Neuron (in vitro differentiated cells): Measurements from ENCODE around the gene C1S.

Experiments
- H2AFZ ChIP-seq: one replicate; pipeline ENCODE4 v1.6.1; 2013; ENCODE audit warnings: low read depth, mild to moderate bottlenecking, inconsistent platforms, low read length, moderate library complexity
- H3K27me3 ChIP-seq: one replicate; pipeline ENCODE4 v1.6.1; 2013; ENCODE audit warnings: low read length; ENCODE audit not compliant: insufficient read depth
- H3K36me3 ChIP-seq: one replicate; pipeline ENCODE4 v1.6.1; 2013; ENCODE audit warnings: low read length; ENCODE audit not compliant: insufficient read depth
- H3K4me1 ChIP-seq: one replicate; pipeline ENCODE4 v1.6.1; 2013; ENCODE audit warnings: low read length; ENCODE audit not compliant: insufficient read depth
- H3K4me3 ChIP-seq: 2 replicates; pipeline ENCODE4 v1.5.1; 2013; ENCODE audit warnings: mild to moderate bottlenecking, low read length, moderate library complexity
- H3K9me3 ChIP-seq: one replicate; pipeline ENCODE4 v1.6.1; 2013; ENCODE audit warnings: low read length

C1S gene

DNA sequence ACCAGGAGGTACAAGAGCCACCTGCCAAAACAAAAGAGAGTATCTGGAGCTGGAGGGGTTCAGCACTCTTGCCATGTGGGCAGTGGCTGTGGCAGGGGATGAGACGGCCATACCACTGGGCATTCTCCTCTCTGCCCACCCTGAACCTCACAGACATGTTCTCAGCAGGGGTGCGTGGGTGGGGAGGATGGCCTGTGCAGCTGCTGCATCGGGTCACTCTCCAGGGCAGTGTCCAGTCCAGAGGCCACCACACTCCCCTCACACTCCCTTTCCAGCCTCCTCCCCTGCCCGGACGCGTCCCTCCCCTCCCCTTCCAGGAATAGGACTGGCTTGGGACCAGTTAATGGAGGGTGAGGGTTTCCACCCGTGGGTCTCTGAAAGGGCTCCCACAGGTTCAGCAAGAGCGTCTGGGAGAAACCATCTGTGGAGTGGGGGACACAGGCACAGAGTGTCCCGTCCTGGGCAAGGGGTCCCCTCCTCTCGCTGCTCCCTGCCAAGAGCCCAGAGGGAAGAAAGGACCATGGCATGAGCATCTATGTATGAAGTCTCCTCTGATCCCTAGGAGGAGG lies 31.2 kb downstream of the C1S start:
- Histone ChIP-seq H3K4me3 (no peak overlapping the region), H3K9me3 (no peaks in the 10 kb centered on the region), H3K27me3 (no peaks in the 10 kb centered on the region), H3K4me1 (peaks cover 9% of the 10 kb centered on the region), H2AFZ (no peak overlapping the region), H3K36me3 (no peaks in the 10 kb centered on the region)

DNA sequence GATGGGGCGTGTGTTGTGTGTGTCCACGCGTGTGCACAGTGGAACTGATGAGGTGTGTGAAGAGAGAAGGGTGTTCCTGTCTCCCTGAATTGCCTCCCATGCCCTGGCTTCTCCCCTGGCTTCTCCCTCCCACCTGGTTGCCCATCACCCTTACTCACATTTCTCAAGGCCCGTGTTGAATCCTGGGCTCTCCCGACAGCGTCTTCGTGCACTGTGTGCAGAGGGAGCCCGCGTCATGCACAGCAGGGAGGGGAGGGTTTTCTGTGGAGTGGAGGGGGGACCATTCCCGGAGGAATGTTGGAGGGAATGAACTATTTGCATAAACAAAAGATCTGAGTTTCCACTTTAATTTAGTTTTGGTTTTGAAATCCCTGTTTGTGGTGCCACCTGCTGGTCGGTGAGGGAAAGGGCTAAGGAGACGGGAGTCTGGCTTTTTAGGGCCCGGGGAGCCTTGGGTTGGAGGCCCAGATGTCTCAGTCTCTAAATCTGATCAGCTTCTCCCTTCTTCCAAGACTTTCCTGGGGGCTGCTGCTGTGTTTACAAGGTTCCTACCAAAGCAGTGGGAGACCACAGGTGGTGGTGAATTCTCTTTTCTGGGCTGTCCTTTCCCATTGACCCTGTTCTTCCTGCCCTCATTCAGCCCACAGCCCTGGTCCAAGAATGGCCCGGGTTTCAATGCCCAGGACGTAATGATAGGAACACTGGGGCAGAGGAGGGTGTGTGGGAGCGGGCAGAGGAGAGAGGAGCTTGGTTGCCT lies 31.9 kb downstream of the C1S start, which contains the start of gene C1R:
TSS of gene C1R (minus strand) at position 217 of the 757 bp plus-strand sequence. CDS start at position 160, 57 bp downstream.
- Histone ChIP-seq H3K4me3 (no peak within 1 kb of the TSS), H3K9me3 (no peaks in the 10 kb centered on the region), H3K27me3 (no peaks in the 10 kb centered on the region), H2AFZ (no peak within 1 kb of the TSS), H3K36me3 (peaks cover under 1% of the 10 kb centered on the region), H3K4me1 (peaks cover 9% of the 10 kb centered on the region)

DNA sequence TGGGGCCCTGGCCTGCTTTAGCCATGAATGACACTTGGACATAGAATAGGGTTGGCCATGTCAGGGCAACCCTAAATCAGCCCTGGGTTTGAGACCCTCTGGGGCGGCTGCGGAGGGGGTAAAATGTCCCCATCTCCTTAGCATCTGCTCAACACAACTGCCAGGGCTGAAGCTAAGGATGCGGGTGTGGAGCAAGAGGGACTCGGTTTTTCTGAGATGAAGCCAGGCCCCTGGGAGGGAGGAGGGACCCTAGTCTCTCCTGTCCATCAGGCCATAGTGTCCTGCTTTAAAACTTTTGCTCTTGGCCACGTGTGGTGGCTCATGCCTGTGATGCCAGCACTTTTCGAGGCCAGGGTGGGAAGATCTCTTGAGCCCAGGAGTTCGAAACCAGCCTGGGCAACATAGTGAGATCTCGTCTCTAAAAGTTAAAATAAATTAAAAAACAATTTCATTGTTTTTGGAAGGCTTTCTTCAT lies 32.5 kb downstream of the C1S start:
- Histone ChIP-seq H3K36me3 (peaks cover 4% of the 10 kb centered on the region), H3K27me3 (no peaks in the 10 kb centered on the region), H3K4me1 (peaks cover 9% of the 10 kb centered on the region), H3K4me3 (no peak overlapping the region), H2AFZ (no peak overlapping the region), H3K9me3 (no peaks in the 10 kb centered on the region)

DNA sequence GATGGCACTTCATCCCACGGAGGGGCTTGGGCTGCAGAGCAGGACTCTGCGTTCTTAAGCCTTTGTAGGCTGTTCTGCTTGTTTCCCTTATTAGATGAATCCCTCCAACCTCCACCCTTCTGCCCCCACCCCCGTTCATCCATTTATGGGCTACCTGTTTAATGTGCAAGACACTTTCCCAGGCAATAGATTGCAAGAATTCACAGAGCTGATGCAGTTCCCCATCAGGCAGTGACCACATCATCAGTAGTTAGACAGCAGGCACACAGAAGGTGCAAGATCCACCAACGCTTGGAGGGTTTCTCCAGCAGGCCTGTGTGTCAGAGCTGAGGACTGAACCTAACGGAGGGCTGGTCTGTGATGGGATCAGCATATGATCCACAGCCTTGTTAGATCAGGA lies 33.0 kb downstream of the C1S start:
- no peaks in the 10 kb centered on the region for H3K9me3 ChIP-seq
- peaks cover 4% of the 10 kb centered on the region for H3K36me3 ChIP-seq
- no peak overlapping the region for H2AFZ ChIP-seq
- no peak overlapping the region for H3K4me3 ChIP-seq
- no peaks in the 10 kb centered on the region for H3K27me3 ChIP-seq
- peaks cover 9% of the 10 kb centered on the region for H3K4me1 ChIP-seq

DNA sequence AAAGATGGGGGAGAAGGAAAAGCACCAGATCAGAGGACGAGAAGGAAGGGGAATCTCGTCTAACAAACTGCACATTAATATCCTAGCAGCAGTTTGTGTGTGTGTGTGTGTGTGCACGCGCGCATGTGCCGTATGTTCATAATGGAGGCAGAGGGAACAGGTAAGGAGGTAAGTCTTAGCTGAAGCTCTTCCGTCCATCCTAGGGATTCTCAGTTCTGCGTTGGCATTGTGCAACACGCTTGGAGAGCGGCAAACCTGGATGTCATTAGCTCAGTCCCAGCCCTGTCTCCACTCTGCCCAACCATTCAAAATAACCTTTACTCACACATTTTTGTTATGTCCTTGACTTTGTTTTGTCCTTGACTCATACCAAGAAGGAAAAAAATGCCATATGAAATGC lies 33.4 kb downstream of the C1S start:
- peaks cover 9% of the 10 kb centered on the region for H3K4me1 ChIP-seq
- no peaks in the 10 kb centered on the region for H3K27me3 ChIP-seq
- no peak overlapping the region for H3K4me3 ChIP-seq
- no peak overlapping the region for H2AFZ ChIP-seq
- H3K9me3 ChIP-seq: no peaks in the 10 kb centered on the region
- H3K36me3 ChIP-seq: peaks cover 4% of the 10 kb centered on the region

DNA sequence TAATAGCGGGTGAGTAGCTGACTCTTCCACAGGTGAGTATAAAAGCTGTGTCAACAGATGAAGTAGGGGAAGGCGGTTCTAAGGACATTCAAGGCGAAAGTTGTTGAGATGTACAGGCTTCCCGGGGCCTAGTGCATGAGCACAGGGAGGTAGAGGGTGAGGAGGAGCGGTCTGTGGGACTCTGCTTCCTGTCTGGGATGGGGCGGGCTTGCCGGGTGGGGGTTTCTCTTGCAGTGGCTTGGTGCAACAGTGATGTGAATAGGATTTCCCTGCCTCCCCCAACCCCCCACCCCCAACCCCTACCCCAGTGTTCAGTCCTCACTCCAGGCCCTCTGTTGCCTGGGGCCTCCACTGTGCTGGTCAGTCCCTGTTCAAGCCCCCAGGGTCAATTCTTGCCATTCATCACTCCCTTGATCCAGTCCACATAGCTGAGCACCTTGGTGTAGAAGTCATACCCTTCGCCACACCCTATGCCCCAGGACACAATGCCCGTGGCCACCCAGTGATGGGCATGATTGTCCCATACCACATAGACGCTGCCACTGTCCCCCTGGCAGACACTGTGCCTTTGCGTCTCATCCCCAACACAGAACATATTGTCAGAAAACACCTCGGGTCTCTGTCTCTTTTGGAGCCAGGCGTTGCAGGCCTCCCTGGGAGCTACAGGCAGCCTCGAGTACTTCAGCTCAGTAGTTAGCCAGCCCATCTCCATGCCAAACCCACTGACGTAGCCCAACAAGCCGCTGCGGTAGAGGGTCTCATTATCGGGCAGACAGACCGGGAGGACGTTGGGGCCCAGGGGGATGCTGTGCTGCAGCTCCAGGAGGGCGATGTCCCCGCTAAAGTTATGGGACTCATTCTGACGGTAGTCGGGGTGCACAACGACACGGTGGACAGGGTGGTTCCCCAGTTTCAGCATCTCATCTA lies 35.8 kb downstream of the C1S start:
- no peak overlapping the region for H2AFZ ChIP-seq
- H3K4me3 ChIP-seq: no peak overlapping the region
- peaks cover 12% of the 10 kb centered on the region for H3K36me3 ChIP-seq
- no peaks in the 10 kb centered on the region for H3K4me1 ChIP-seq
- H3K27me3 ChIP-seq: no peaks in the 10 kb centered on the region
- H3K9me3 ChIP-seq: no peaks in the 10 kb centered on the region

DNA sequence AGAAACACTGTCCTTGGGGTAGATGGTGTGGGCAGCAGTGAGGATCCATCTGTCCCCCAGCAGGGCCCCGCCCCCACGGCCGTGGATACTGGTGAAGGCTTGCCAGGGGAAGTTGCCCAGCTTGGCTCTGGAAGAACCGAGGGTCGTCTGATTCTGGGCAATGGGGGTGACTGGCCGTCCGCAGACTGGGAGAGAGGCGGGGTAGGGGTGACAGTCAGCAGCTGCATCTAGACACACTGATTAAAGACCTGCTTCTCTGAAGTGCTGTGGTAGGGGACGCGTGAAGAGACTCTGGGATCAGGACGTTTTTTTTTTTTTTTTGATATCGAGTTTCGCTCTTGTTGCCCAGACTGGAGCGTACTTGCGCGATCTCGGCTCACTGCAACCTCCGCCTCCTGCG lies 36.5 kb downstream of the C1S start:
- H3K9me3 ChIP-seq: no peaks in the 10 kb centered on the region
- H2AFZ ChIP-seq: no peak overlapping the region
- H3K36me3 ChIP-seq: peaks cover 16% of the 10 kb centered on the region
- no peak overlapping the region for H3K4me3 ChIP-seq
- H3K27me3 ChIP-seq: no peaks in the 10 kb centered on the region
- H3K4me1 ChIP-seq: no peaks in the 10 kb centered on the region

DNA sequence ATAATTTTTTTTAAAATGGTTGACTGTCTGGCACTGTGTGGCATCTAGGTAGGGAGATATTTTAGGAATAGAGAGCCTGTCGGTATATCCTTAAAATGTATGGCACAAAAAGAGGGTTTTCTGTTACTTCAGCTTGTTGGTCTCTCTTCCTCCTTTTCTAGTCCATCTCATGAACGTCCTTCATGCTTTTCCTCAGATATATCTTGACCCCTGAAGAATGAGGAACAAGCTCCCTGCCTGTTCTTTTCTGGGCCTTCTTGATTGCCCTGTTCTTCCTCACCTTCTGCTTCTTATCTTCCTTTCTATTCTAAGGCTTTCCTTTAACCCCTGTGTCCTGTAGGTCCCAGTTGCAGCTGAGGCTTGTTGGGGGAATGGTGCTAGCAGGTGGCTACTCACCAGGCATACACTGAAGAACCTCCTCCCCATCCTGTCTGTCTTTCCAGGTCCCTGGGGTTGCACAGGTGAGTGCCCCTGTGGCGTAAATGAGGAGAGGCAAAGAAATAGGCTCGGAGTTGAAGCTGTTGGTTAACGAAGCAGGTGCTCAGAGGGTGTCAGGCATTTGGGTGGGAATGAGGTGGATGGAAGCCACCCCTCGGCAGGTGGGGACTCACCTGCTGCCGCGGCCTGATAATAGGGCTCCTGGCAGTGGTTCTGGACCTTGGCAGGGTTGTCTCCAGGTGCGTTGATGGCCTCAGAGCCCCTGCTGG lies 38.9 kb downstream of the C1S start:
- Histone ChIP-seq H2AFZ (no peak overlapping the region), H3K4me3 (no peak overlapping the region), H3K36me3 (peaks cover 20% of the 10 kb centered on the region), H3K9me3 (no peaks in the 10 kb centered on the region), H3K27me3 (no peaks in the 10 kb centered on the region), H3K4me1 (no peaks in the 10 kb centered on the region)

DNA sequence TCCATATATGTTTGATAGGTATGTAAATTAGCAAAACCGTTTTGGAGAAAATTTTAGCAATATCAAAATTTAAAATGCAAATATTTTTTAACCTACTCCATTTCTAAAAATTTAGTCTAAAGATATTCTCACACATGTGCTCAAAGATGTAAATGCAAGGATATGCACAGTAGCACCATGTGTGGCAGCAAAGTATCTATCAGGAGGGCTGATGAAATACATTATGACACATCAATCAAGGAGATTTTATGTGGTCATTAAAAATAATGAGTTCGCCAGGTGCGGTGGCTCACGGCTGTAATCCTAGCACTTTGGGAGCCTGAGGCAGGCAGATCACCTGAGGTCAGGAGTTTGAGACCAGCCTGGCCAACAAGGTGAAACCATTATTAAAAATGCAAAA lies 39.7 kb downstream of the C1S start:
- Histone ChIP-seq H3K27me3 (no peaks in the 10 kb centered on the region), H3K9me3 (no peaks in the 10 kb centered on the region), H3K4me3 (no peak overlapping the region), H3K36me3 (peaks cover 20% of the 10 kb centered on the region), H3K4me1 (no peaks in the 10 kb centered on the region), H2AFZ (no peak overlapping the region)

DNA sequence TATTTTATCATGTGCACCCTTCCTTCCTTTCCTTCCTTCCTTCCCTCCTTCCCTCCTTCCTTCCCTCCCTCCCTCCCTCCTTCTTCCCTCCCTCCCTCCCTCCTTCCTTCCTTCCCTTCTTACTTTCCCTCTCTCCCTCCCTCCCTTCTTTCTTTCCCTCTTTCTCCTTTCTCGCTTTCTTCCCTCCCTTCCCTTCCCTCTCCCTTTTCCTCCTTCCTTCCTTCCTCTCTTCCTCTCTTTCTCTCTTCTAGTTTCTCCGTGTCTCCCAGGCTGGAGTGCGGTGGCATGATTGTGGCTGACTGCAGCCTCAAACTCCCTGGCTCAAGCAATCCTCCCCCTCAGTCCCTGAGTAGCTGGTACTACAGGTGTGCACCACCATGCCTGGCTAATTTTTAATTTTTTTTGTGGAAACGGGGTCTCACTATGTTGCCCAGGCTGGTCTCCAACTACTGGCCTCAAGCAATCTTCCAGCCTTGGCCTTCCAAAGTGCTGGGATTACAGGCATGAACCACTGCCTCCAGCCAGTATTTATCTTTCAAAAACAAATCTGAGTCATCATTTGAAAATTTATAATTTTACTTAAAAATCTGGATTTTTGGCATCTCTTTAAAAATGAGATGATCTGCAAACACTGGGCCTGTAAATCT lies 40.7 kb downstream of the C1S start:
- H2AFZ ChIP-seq: no peak overlapping the region
- H3K27me3 ChIP-seq: no peaks in the 10 kb centered on the region
- H3K4me3 ChIP-seq: no peak overlapping the region
- peaks cover 20% of the 10 kb centered on the region for H3K36me3 ChIP-seq
- H3K4me1 ChIP-seq: no peaks in the 10 kb centered on the region
- H3K9me3 ChIP-seq: peaks cover under 1% of the 10 kb centered on the region

DNA sequence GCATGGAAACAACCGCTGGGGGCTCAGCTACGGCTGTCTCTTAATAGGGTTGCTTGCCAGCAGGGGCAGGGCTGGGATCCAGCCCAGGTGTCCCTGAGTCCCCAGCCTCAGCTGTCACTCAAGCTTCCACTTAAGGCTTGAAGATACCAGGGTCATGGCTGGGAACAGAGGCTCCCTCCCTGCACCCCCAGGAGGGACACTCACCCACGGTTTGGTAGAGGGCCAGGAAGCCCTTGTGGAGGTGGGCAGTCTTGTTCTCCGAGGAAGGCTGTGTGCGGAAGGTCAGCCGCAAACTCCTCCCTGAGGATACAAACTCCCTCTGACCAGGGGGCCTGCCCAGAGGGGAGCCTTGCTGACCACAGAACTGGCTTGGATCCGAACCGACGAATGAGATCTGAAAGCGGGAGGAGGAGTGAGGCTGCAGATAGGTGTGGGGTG lies 41.2 kb downstream of the C1S start:
- no peak overlapping the region for H2AFZ ChIP-seq
- peaks cover 2% of the 10 kb centered on the region for H3K9me3 ChIP-seq
- peaks cover 23% of the 10 kb centered on the region for H3K36me3 ChIP-seq
- no peaks in the 10 kb centered on the region for H3K4me1 ChIP-seq
- no peak overlapping the region for H3K4me3 ChIP-seq
- H3K27me3 ChIP-seq: no peaks in the 10 kb centered on the region

DNA sequence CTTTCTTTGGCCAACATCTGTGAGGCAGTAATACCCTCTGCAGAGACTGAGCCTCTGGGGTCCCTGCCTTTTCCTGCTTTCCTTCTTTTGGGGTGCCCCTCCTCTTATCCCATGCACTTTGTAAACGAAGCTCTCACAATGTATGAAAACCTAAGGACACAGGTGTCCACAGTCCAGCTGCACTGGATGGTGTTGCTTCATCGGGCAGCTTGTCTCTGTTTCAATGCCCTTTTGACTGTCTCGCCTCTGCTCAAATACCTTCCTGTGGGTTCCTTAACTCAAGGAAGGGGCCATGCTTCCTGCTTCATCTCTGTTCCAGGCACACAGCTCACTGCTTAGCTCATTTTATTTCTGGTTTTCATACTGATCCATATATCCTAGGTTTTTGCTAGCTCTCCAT lies 42.1 kb downstream of the C1S start:
- Histone ChIP-seq H2AFZ (no peak overlapping the region), H3K27me3 (no peaks in the 10 kb centered on the region), H3K36me3 (peaks cover 21% of the 10 kb centered on the region), H3K4me1 (peaks cover 2% of the 10 kb centered on the region), H3K9me3 (peaks cover 2% of the 10 kb centered on the region), H3K4me3 (no peak overlapping the region)
